Measurements from ENCODE around the gene SHROOM2.

SHROOM2 gene

DNA sequence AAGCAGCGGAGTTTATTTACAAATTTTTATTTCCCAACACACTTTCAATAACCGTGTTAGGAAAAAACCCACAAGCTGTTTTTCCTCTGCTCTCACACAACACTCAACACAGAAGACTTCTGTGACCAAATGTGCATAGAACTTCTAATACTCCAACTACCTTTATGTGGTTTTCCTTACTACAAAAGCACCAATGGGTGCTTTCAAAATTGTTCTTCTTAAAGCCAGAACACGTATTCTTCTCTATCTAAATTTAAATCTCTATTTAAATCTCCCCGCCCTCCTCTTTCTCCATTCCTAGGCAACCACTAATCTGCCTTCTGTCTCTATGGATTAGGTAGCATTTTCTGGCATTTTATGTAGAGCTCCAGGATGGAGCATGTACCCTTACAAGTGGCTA, 90.0 kb downstream of the SHROOM2 start:
- DNase-seq (ENCODE audit: extremely low read depth, low read depth) = no peak
- TF ChIP-seq, protein P1, sequence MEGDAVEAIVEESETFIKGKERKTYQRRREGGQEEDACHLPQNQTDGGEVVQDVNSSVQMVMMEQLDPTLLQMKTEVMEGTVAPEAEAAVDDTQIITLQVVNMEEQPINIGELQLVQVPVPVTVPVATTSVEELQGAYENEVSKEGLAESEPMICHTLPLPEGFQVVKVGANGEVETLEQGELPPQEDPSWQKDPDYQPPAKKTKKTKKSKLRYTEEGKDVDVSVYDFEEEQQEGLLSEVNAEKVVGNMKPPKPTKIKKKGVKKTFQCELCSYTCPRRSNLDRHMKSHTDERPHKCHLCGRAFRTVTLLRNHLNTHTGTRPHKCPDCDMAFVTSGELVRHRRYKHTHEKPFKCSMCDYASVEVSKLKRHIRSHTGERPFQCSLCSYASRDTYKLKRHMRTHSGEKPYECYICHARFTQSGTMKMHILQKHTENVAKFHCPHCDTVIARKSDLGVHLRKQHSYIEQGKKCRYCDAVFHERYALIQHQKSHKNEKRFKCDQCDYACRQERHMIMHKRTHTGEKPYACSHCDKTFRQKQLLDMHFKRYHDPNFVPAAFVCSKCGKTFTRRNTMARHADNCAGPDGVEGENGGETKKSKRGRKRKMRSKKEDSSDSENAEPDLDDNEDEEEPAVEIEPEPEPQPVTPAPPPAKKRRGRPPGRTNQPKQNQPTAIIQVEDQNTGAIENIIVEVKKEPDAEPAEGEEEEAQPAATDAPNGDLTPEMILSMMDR (IDR thresholded peaks at IDR 0.05; ENCODE audit: low read depth, low read length) = no peak

DNA sequence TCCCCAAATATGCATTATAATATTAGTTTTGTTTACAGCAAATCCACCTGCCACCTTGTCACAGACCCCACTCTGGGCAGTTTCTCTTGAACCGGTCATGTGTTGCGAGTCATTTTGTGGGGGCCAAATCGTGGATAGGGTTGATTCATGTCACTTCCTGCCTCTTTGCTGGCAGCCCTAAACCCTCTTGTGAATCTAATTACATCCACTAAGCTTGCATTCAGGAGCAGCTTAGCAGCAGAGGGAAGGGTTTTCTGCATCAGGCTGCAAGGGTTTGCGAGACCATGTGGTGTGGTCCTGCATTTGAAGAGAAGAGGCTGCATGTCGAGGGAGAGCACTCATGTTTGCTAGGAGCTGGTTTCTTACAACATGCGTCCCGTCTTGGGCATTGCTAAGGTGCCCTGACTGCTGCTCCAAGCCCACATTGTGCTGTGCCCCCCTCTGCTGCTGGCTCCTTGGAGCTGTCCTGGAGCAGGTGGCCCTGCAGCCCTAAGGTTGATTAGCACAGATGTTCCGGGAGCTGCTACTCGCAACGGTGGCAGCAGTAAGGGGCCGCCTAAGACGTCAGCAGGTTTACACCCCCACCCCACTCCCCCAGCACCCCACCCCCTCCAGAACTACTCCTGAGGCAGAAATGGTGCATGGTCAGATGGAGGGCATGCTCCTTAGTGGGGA, 92.1 kb downstream of the SHROOM2 start:
- DNase-seq (ENCODE audit: extremely low read depth, low read depth) = no peak
- TF ChIP-seq, protein P1 (IDR thresholded peaks at IDR 0.05; ENCODE audit: low read depth, low read length) = no peak

DNA sequence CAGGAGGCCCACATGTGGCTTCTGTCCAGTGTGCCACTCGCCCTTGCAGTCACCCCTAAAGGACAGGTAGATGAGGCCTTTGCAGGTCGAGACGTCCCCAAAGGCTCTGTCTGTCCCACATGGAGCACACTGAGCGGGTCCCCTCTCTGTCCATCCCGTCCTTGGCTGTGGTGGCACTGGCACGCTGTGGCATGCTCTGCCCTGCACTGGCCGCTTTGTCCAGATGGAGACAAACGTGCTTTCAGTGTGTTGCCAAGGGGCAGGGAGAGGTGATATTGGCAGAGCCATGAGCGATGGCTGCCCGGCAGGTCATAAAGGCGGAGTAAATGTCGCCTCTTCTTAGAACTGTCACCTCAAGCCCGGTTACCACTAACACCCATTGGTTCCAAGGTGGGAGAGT, 94.0 kb downstream of the SHROOM2 start:
- DNase-seq (ENCODE audit: extremely low read depth, low read depth) = no peak
- TF ChIP-seq, protein P1 (IDR thresholded peaks at IDR 0.05; ENCODE audit: low read depth, low read length) = no peak

DNA sequence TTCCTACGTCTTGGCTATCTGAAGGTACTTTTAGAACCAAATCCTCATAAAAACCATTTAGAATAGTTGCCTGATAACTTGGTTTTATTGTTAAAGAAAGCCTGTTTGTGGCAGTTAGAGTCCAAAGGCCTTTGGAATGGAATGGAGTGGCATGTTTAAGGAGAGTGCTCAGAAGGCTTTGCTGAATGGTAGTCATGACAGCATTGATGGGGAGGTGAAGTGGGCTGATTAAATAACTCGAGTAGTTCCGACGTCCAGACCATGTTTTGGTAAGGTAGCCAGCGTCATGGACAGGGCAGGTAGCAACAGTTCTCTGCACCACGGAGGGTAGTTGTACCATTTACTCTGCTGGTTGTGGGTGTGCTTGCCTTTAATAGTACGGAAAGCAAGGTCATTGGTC, 94.6 kb downstream of the SHROOM2 start:
- TF ChIP-seq, protein P1 (IDR thresholded peaks at IDR 0.05; ENCODE audit: low read depth, low read length) = no peak
- DNase-seq (ENCODE audit: extremely low read depth, low read depth) = no peak

DNA sequence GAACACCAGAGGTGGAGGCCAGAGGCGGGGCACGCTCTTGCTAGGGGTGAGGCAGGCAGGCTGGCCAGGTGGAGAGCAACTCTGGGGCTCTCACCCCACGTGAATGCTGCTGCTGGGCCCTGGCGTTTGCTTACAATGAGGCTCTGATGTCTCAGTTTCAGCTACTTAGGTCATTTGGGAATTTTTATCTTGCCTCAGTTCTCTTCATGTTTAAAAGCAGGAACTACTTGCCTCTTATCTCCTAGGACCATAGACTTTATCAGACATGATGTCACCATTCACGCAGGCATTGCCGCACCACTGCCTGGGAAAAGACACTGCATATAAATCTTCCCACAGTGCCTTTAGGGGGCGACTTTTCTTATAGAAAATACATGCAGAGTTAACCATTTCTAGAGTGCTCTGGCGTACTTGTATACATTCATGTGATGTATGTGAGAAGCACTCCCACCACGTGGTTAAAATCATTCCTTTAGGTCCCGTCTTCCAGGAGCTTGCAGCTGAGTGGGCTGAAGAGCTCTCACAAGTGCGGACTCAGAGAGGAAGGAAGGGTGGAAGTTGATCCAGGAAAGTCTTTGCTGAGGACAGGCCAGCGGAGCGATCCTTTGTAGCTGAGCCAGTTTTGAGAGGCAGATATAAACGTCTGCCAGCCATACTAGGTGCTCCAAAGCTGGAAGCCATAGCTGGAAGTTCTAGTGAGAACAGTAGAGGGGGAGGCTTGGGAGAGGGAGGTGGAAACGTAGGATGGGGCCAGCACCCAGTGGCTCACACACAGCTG, 96.6 kb downstream of the SHROOM2 start:
- TF ChIP-seq, protein P1 (IDR thresholded peaks at IDR 0.05; ENCODE audit: low read depth, low read length) = no peak

DNA sequence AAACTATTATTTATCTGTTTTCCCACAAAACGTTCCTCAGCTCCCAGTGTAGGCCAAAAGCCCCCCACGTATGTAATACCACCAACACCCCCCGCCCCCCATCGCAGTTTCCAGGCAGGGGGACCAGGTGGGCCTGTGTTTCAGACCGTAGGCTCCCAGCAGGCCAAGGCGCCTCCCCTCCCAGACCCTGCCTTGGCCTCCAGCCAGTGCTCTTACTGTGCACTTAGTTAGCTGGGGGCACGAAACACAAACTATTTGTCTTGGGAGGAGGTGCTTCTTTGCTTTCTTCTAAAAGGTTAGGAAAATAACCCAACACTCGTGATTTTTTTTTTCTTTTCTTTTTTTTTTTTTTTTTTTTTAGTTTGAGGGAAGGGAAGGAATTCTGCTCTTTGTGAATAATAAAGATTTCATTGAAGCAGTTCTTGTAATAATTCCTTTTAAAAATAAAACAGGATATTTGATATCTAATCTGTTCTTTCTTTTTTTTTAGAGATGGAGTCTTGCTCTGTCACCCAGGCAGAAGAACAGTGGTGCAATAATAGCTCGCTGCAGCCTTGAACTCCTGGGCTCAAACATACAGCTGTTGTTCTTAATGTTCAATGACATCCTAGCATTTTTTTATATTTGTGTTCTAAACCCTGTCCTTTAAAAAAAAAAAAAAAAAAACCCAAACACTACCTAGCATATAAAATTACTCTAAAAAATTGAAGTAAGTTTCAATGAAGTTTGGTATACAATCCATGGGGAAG, 98.0 kb downstream of the SHROOM2 start:
- no peak for DNase-seq (ENCODE audit: extremely low read depth, low read depth)
- TF ChIP-seq, protein P1 (IDR thresholded peaks at IDR 0.05; ENCODE audit: low read depth, low read length) = no peak

More for the DNA sequence above, 96.6 kb downstream of the SHROOM2 start:
- DNase-seq (ENCODE audit: extremely low read depth, low read depth) = no peak

DNA sequence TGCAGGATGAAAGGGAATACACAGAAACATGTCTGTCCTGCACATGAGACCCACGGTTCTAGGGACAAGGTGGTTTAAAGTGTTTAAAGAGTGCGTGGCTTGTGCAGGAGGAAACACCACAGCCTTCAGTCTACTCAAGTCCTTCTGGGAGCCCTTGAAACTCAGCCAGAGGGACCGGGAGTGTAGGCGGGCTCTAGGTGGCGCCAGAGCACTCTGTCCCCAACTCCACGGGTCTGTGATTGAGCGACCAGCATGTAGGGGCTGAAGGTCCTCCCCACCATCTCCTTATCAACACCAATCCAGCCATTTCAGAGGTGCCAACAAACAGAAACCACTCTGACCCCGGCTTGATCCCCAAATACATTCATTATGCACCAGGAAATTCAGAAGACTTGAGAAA, 98.9 kb downstream of the SHROOM2 start:
- TF ChIP-seq, protein P1 (IDR thresholded peaks at IDR 0.05; ENCODE audit: low read depth, low read length) = peak; percentile 62
- DNase-seq (ENCODE audit: extremely low read depth, low read depth) = no peak
